HepG2 (cell line): ENCODE measurements around the gene ATP11C. TPM values are rescaled to one million over a fixed set of nuclear protein-coding genes. Genes with fewer than 3 reads are reported as not detected.

Source experiments
- ATAC-seq: fragments of 200-7000 bp; cut with Tn5 transposase; 3 replicates; pipeline ENCODE4 v1.9.1; 2020; ENCODE audit warnings: mild to moderate bottlenecking, moderate library complexity
- BruUV-seq: library from RNA; stranded (reverse); fragments of 400-500 nt; replicated peaks from 2 replicates; lab custom pipeline; 2021; lab: Mats Ljungman, UMichigan
- CTCF ChIA-PET: fragments of 300-600 bp; formaldehyde crosslinking; extraction: SDS; loops from one replicate; lab custom pipeline; 2021; ENCODE audit warnings: low total read pairs, inconsistent platforms, low intra/inter-chr PET ratio; lab: Yijun Ruan, JAX
- POLR2A ChIA-PET: fragments of 350-600 bp; sonication (Branson Sonifier 250); formaldehyde crosslinking; loops from one replicate; lab custom pipeline; 2020; ENCODE audit warnings: antibody characterized with exemption, inconsistent platforms; lab: Yijun Ruan, JAX
- DNase-seq: peaks from one replicate; pipeline ENCODE4 v3.0.0-alpha.2; 2015; ENCODE audit warnings: low spot score
- FAIRE-seq: peaks from 3 replicates; lab custom pipeline; 2011; peaks lifted over from hg19 to GRCh38; lab: Jason Lieb, UNC
- H2AFZ ChIP-seq: one replicate; pipeline ENCODE4 v1.6.1; 2011; ENCODE audit warnings: low read length, inconsistent platforms
- H3K27ac ChIP-seq: fragments of 300-600 bp; 3 replicates; pipeline ENCODE4 v1.8.0; 2011; ENCODE audit warnings: mixed run types, mild to moderate bottlenecking, mixed read lengths, low read length, inconsistent platforms; ENCODE audit not compliant: insufficient read depth; ENCODE audit errors: extremely low read length
- H3K27me3 ChIP-seq, 2 experiments: fragments of 200-600 bp in 1 of 2; 2 replicates in 1 of 2; 3 replicates in 1 of 2; pipeline versions ENCODE4 v1.6.0 to v1.8.0; 2011; ENCODE audit warnings: low read length in 2 of 2, mild to moderate bottlenecking in 2 of 2, moderate library complexity in 2 of 2, inconsistent platforms in 1 of 2; ENCODE audit not compliant: insufficient read depth in 2 of 2, control insufficient read depth in 1 of 2
- H3K36me3 ChIP-seq, 2 experiments: fragments of 200-600 bp in 1 of 2; replicated peaks in 1 of 2; 2 replicates in 1 of 2; 3 replicates in 1 of 2; pipeline versions ENCODE4 v1.5.1 to v1.8.0; 2011; ENCODE audit warnings: low read length in 2 of 2, inconsistent platforms in 1 of 2; ENCODE audit not compliant: insufficient read depth in 2 of 2, control insufficient read depth in 1 of 2
- H3K4me1 ChIP-seq: 2 replicates; pipeline ENCODE4 v1.5.1; 2012; ENCODE audit warnings: low read length, inconsistent platforms; ENCODE audit not compliant: insufficient read depth
- H3K4me2 ChIP-seq: 2 replicates; pipeline ENCODE4 v1.6.0; 2011; ENCODE audit warnings: low read depth, low read length, inconsistent platforms
- H3K4me3 ChIP-seq, 3 experiments: fragments of 200-600 bp in 1 of 3; sonication (generic), shearing (Covaris generic) in 1 of 3; replicated peaks in 1 of 3; 2 replicates each; pipeline ENCODE4 v1.5.1; 2011 to 2016; ENCODE audit warnings: low read length in 3 of 3, inconsistent platforms in 2 of 3, low read depth in 2 of 3, mild to moderate bottlenecking in 2 of 3, control low read depth in 1 of 3, mixed read lengths in 1 of 3; ENCODE audit not compliant: insufficient read depth in 1 of 3
- H3K79me2 ChIP-seq: one replicate; pipeline ENCODE4 v1.6.1; 2011; ENCODE audit warnings: low read length, inconsistent platforms; ENCODE audit not compliant: insufficient read depth
- H3K9ac ChIP-seq: 2 replicates; pipeline ENCODE4 v1.6.0; 2011; ENCODE audit warnings: mild to moderate bottlenecking, low read depth, low read length, inconsistent platforms; ENCODE audit not compliant: insufficient read depth
- H3K9me3 ChIP-seq: 2 replicates; pipeline ENCODE4 v1.5.1; 2012; ENCODE audit warnings: mild to moderate bottlenecking, low read length
- H4K20me1 ChIP-seq: 2 replicates; pipeline ENCODE4 v1.6.0; 2011; ENCODE audit warnings: inconsistent platforms, mild to moderate bottlenecking, low read length, moderate library complexity; ENCODE audit not compliant: insufficient read depth
- KDM3A ChIP-seq: IDR thresholded peaks from 2 replicates; pipeline ENCODE4 v1.6.1; 2018; ENCODE audit warnings: low read depth, missing compliant biosample characterization
- ZNF644 ChIP-seq: IDR thresholded peaks from 2 replicates; pipeline ENCODE4 v1.6.1; 2016; ENCODE audit warnings: low read depth
- ZNF746 ChIP-seq: sonication (generic); formaldehyde crosslinking; IDR thresholded peaks from 2 replicates; pipeline ENCODE4 v1.8.0; 2022; ENCODE audit warnings: mild to moderate bottlenecking, missing genetic modification reagents
- WGBS: methylation state at CpG from one replicate; pipeline ENCODE4 v1.1.6; 2017; ENCODE audit warnings: low lambda C conversion rate; 5-methylcytosine and 5-hydroxymethylcytosine counted together
- in situ Hi-C: cut with HindIII; loops from 2 replicates; pipeline ENCODE4 v1.10.0; 2017; ENCODE audit warnings: low pct_unique_long_range_greater_than_20kb; ENCODE audit not compliant: extremely low pct_ligation_motif_present
- intact Hi-C: fragments of 100-400 bp; cut with micrococcal nuclease; formaldehyde crosslinking; loops from one replicate; pipeline ENCODE4 v1.10.0; 2022; ENCODE audit not compliant: unreplicated experiment
- polyA plus RNA-seq, 8 experiments: library from polyadenylated mRNA; depleted of rRNA in 3 of 8; stranded (reverse) in 7 of 8; unstranded in 1 of 8; fragments of >200 nt; fragmentation: Illumina TruSeq in 4 of 8; extraction: Trizol in 4 of 8; gene quantifications; 2 replicates each; pipeline versions ENCODE4 v1.2.1 to v1.2.3, GENCODE V29; 2011 to 2016; ENCODE audit warnings: low read depth in 4 of 8, missing spikeins in 1 of 8, mixed read lengths in 1 of 8; ENCODE audit not compliant: insufficient read depth in 1 of 8
- total RNA-seq, 5 experiments: library from RNA; depleted of rRNA; stranded (reverse); fragments of >200 nt; fragmentation: Illumina TruSeq; extraction: Trizol; gene quantifications; 2 replicates each; pipeline ENCODE4 v1.2.3, GENCODE V29; 2016; ENCODE audit warnings: low read depth in 1 of 5
- TF ChIP-seq, protein P1 (sequence below), 2 experiments: fragments of 450-650 bp in 1 of 2; sonication (generic) in 1 of 2; formaldehyde crosslinking in 1 of 2; IDR thresholded peaks; 2 replicates each; pipeline versions ENCODE4 v1.6.1 to v1.8.0; 2016 to 2022; ENCODE audit warnings: antibody characterized with exemption in 1 of 2, mild to moderate bottlenecking in 1 of 2, missing genetic modification reagents in 1 of 2

The ATP11C gene
- total and polyA plus RNA-seq, 2 of the 13 experiments (the other 11 are each of a cell fraction or from before 2014, with no cell fraction given) = 8.5 to 16.9 TPM

DNA sequence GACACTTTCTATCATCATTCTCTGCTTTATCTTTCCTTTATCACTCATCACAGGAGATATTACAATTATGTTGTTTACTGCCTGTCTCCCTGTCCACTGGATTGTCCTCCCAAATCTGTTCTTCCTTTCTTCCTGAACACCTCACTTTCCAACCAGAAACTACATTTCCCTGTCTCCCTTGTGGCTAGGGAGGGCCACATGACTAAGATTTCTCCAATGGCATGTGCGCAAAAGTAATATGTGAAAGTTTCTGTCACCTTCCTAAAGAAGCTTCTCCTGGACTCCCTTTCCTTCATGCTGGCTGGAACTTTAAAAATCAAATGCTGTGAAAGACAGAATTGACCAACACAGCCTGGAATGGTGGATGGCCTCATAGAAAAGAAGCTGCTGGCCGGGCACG, 25.8 kb downstream of the ATP11C start:
- Histone ChIP-seq H3K4me3 (no peak overlapping the region), H4K20me1 (no peaks in the 10 kb centered on the region), H3K27me3 (no peaks in the 10 kb centered on the region), H3K27ac (no peak overlapping the region), H3K79me2 (peaks cover 3% of the 10 kb centered on the region), H3K9ac (no peak overlapping the region), H3K4me1 (no peaks in the 10 kb centered on the region), H3K36me3 (no peaks in the 10 kb centered on the region), H2AFZ (no peak overlapping the region), H3K4me2 (no peak overlapping the region), H3K9me3 (no peaks in the 10 kb centered on the region)
- no peak for DNase-seq
- in situ Hi-C loops = no loop called here
- no TSS peak for BruUV-seq
- FAIRE-seq = no peak
- TF ChIP-seq KDM3A (CRISPR knock-in tag) = no peak
- TF ChIP-seq ZNF746 (CRISPR knock-in tag) = no peak
- TF ChIP-seq, protein P1, sequence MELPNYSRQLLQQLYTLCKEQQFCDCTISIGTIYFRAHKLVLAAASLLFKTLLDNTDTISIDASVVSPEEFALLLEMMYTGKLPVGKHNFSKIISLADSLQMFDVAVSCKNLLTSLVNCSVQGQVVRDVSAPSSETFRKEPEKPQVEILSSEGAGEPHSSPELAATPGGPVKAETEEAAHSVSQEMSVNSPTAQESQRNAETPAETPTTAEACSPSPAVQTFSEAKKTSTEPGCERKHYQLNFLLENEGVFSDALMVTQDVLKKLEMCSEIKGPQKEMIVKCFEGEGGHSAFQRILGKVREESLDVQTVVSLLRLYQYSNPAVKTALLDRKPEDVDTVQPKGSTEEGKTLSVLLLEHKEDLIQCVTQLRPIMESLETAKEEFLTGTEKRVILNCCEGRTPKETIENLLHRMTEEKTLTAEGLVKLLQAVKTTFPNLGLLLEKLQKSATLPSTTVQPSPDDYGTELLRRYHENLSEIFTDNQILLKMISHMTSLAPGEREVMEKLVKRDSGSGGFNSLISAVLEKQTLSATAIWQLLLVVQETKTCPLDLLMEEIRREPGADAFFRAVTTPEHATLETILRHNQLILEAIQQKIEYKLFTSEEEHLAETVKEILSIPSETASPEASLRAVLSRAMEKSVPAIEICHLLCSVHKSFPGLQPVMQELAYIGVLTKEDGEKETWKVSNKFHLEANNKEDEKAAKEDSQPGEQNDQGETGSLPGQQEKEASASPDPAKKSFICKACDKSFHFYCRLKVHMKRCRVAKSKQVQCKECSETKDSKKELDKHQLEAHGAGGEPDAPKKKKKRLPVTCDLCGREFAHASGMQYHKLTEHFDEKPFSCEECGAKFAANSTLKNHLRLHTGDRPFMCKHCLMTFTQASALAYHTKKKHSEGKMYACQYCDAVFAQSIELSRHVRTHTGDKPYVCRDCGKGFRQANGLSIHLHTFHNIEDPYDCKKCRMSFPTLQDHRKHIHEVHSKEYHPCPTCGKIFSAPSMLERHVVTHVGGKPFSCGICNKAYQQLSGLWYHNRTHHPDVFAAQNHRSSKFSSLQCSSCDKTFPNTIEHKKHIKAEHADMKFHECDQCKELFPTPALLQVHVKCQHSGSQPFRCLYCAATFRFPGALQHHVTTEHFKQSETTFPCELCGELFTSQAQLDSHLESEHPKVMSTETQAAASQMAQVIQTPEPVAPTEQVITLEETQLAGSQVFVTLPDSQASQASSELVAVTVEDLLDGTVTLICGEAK (IDR thresholded peaks at IDR 0.05) = no peak
- TF ChIP-seq, protein P1 (CRISPR knock-in tag; IDR thresholded peaks at IDR 0.05) = no peak
- no peak for TF ChIP-seq ZNF644 (CRISPR knock-in tag)
- POLR2A ChIA-PET = no interaction called here
- intact Hi-C loops = no loop called here
- ATAC-seq = no peak
- CTCF ChIA-PET = no interaction called here
- 100% methylated on average over 3 of the region's 3 CpGs for WGBS
